ENCODE data around the gene VEPH1.

Gene VEPH1

DNA sequence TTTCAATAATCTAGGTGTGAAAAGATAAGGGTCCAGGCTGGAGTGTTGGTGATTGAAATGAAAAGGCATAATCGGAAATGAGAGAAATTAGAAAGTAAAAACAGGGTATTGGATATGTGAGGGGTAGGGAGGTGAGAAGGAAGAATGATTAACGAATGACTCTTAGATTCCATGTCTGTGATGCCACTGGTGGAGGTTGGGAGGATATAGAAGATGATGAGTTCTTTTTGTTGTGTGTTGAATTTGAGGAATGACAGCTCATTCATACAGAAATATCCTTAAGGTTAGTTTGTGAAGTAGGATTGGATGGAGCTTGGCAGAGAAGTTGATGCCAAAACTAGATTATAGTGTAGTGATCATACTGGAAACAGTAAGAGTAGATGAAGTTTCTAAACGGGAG lies 271.1 kb downstream of the VEPH1 start:
- H3K4me3 ChIP-seq (ENCODE audit: low read depth, low read length), result no peak overlapping the region
- TF ChIP-seq, protein P1, sequence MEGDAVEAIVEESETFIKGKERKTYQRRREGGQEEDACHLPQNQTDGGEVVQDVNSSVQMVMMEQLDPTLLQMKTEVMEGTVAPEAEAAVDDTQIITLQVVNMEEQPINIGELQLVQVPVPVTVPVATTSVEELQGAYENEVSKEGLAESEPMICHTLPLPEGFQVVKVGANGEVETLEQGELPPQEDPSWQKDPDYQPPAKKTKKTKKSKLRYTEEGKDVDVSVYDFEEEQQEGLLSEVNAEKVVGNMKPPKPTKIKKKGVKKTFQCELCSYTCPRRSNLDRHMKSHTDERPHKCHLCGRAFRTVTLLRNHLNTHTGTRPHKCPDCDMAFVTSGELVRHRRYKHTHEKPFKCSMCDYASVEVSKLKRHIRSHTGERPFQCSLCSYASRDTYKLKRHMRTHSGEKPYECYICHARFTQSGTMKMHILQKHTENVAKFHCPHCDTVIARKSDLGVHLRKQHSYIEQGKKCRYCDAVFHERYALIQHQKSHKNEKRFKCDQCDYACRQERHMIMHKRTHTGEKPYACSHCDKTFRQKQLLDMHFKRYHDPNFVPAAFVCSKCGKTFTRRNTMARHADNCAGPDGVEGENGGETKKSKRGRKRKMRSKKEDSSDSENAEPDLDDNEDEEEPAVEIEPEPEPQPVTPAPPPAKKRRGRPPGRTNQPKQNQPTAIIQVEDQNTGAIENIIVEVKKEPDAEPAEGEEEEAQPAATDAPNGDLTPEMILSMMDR (conservative IDR thresholded peaks at IDR 0.05; ENCODE audit: low read depth, low read length), result no peak
- no peak for DNase-seq (ENCODE audit: low read depth)

- peak; percentile 45 for DNase-seq (ENCODE audit: low read depth)
- TF ChIP-seq, protein P1 (conservative IDR thresholded peaks at IDR 0.05; ENCODE audit: low read depth, low read length), result no peak
- no peak overlapping the region for H3K4me3 ChIP-seq (ENCODE audit: low read depth, low read length)
Observed at GRCh38 chr3:157231071-157231470, 272.1 kb downstream of the VEPH1 start.

GRCh38 chr3:157226173-157226847 lies 276.9 kb downstream of the VEPH1 start:
- DNase-seq (ENCODE audit: low read depth), result peak; percentile 57
- TF ChIP-seq, protein P1 (conservative IDR thresholded peaks at IDR 0.05; ENCODE audit: low read depth, low read length), result no peak
- no peak overlapping the region for H3K4me3 ChIP-seq (ENCODE audit: low read depth, low read length)

GRCh38 chr3:157225001-157225400 lies 278.2 kb downstream of the VEPH1 start:
- TF ChIP-seq, protein P1 (conservative IDR thresholded peaks at IDR 0.05; ENCODE audit: low read depth, low read length), result no peak
- DNase-seq (ENCODE audit: low read depth), result no peak
- H3K4me3 ChIP-seq (ENCODE audit: low read depth, low read length), result no peak overlapping the region

GRCh38 chr3:157220883-157221282 lies 282.3 kb downstream of the VEPH1 start:
- H3K4me3 ChIP-seq (ENCODE audit: low read depth, low read length), result no peak overlapping the region
- DNase-seq (ENCODE audit: low read depth), result no peak
- TF ChIP-seq, protein P1 (conservative IDR thresholded peaks at IDR 0.05; ENCODE audit: low read depth, low read length), result no peak

DNA sequence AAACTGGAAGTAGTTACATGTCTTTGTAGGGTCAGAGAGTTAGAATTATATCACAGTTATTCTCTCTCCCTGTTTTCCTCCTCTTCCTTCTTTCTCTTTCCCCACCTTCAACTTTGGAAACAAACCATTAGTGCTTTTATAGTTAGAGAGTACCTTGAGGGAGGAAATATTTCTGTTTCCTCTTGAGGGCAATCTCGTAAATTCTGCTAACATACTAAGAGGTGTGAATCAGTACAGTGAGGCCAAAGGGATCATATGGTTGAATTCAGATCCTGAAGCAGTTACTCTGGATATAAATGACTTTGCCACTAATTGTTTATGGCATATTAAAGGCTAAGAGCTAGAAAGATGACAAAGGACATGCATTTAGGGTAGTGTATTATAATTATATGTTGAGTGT lies 283.0 kb downstream of the VEPH1 start:
- H3K4me3 ChIP-seq (ENCODE audit: low read depth, low read length), result no peak overlapping the region
- TF ChIP-seq, protein P1 (conservative IDR thresholded peaks at IDR 0.05; ENCODE audit: low read depth, low read length), result no peak
- no peak for DNase-seq (ENCODE audit: low read depth)

DNA sequence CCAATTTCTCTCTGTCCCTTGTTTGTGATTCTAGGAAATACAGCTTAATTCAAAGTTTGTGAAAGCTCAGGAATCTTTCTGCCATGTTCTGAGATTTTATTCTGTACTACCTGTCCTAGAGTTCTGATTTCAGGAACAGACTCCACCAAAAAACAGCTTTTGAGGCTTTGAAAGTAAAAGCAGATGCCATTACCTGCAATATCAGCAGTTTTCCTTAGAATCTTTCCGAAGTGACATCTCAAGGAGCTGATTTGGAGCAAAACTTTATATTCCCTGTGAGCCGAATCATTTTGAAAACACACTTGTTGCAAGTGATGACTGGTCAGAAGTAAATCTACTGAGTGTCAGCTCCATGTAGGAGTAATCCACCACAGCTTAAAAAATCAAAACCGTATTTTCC lies 284.0 kb downstream of the VEPH1 start:
- no peak for DNase-seq (ENCODE audit: low read depth)
- TF ChIP-seq, protein P1 (conservative IDR thresholded peaks at IDR 0.05; ENCODE audit: low read depth, low read length), result no peak
- no peak overlapping the region for H3K4me3 ChIP-seq (ENCODE audit: low read depth, low read length)
